NCI-H82 treated with DMSO at 0.1 percent for 48 hours (cell line): ENCODE data around the gene FBXO41.

ENCODE experiments used
- DNase-seq: peaks from one replicate; lab custom pipeline; 2025; ENCODE audit not compliant: unreplicated experiment; lab: John Stamatoyannopoulos, UW

The FBXO41 gene

GRCh38 chr2:73284296-73285158 lies at the start of gene FBXO41:
Gene FBXO41, minus strand, starts transcription at chr2:73284478. Its CDS starts 14,848 bp downstream, at chr2:73269630.
- DNase-seq = peak; percentile 27

- no peak for DNase-seq
Measured at GRCh38 chr2:73334045-73334444, 49.8 kb upstream of the FBXO41 start.

GRCh38 chr2:73333564-73333963 lies 49.3 kb upstream of the FBXO41 start:
- no peak for DNase-seq

GRCh38 chr2:73324126-73324725 lies 39.9 kb upstream of the FBXO41 start:
- DNase-seq = no peak

GRCh38 chr2:73323551-73323950 lies 39.3 kb upstream of the FBXO41 start:
- no peak for DNase-seq

- no peak for DNase-seq
Measured at GRCh38 chr2:73314441-73314840, 30.2 kb upstream of the FBXO41 start.

GRCh38 chr2:73307720-73308119 lies 23.4 kb upstream of the FBXO41 start:
- DNase-seq = no peak

- DNase-seq = no peak
Measured at GRCh38 chr2:73301636-73302035, 17.4 kb upstream of the FBXO41 start.

GRCh38 chr2:73300926-73301325 lies 16.6 kb upstream of the FBXO41 start:
- no peak for DNase-seq

GRCh38 chr2:73297586-73297985 lies 13.3 kb upstream of the FBXO41 start:
- no peak for DNase-seq

GRCh38 chr2:73297151-73297559 lies 12.9 kb upstream of the FBXO41 start:
- DNase-seq = no peak

- DNase-seq = no peak
Measured at GRCh38 chr2:73295751-73296400, 11.6 kb upstream of the FBXO41 start.

- no peak for DNase-seq
Measured at GRCh38 chr2:73294239-73294638, 10.0 kb upstream of the FBXO41 start.

GRCh38 chr2:73293534-73294171 lies 9.4 kb upstream of the FBXO41 start, which contains the start of gene EGR4:
Gene EGR4, minus strand, starts transcription at chr2:73293548. Its CDS starts 231 bp downstream, at chr2:73293317.
- peak; percentile 7 for DNase-seq

- DNase-seq = no peak
Measured at GRCh38 chr2:73292906-73293533, 8.7 kb upstream of the FBXO41 start.

- no peak for DNase-seq
Measured at GRCh38 chr2:73292316-73292905, 8.1 kb upstream of the FBXO41 start.

- no peak for DNase-seq
Measured at GRCh38 chr2:73291461-73292315, 7.4 kb upstream of the FBXO41 start.

GRCh38 chr2:73291093-73291460 lies 6.8 kb upstream of the FBXO41 start:
- DNase-seq = no peak

GRCh38 chr2:73290049-73290839 lies 6.0 kb upstream of the FBXO41 start:
- DNase-seq = peak; percentile 50
